Astrocyte of the spinal cord (primary cell): ENCODE results near the gene OR7G3.

ENCODE experiments used
- DNase-seq: peaks from one replicate; pipeline ENCODE4 v3.0.0; 2011; ENCODE audit warnings: low read depth, low spot score
- H3K4me3 ChIP-seq: 2 replicates; pipeline ENCODE4 v1.5.1; 2011; ENCODE audit warnings: low read depth, mild to moderate bottlenecking, low read length, moderate library complexity
- in situ Hi-C: cut with HindIII; loops from 2 replicates; pipeline ENCODE4 v1.10.0; 2017; ENCODE audit warnings: low sequenced_read_pairs
- TF ChIP-seq, protein P1 (sequence below): IDR thresholded peaks from 2 replicates; pipeline ENCODE4 v1.5.1; 2012; ENCODE audit warnings: low read depth, mild to moderate bottlenecking, low read length, inconsistent platforms

The OR7G3 gene

DNA sequence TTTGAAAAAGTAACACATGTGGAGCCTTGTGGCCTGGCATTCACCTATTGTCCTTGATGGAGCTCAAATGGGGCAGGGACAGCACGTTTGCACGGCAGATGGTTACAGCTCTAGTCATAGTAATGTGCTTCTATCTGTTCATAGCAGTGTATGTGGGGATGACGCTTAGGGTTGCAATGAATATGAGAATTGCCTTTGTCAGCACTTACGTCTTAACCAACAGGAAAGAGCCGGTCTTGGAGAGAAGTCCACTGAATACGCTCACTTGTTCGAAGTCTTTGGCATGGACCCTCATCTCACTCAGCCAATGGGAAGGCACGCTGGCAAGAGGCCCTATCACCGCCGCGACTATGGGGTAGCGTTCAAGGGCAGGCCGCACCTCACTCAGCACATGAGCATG lies 33.1 kb upstream of the OR7G3 start:
- DNase-seq, result no peak
- in situ Hi-C loops, result no loop called here
- TF ChIP-seq, protein P1, sequence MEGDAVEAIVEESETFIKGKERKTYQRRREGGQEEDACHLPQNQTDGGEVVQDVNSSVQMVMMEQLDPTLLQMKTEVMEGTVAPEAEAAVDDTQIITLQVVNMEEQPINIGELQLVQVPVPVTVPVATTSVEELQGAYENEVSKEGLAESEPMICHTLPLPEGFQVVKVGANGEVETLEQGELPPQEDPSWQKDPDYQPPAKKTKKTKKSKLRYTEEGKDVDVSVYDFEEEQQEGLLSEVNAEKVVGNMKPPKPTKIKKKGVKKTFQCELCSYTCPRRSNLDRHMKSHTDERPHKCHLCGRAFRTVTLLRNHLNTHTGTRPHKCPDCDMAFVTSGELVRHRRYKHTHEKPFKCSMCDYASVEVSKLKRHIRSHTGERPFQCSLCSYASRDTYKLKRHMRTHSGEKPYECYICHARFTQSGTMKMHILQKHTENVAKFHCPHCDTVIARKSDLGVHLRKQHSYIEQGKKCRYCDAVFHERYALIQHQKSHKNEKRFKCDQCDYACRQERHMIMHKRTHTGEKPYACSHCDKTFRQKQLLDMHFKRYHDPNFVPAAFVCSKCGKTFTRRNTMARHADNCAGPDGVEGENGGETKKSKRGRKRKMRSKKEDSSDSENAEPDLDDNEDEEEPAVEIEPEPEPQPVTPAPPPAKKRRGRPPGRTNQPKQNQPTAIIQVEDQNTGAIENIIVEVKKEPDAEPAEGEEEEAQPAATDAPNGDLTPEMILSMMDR, result no peak
- no peak overlapping the region for H3K4me3 ChIP-seq

DNA sequence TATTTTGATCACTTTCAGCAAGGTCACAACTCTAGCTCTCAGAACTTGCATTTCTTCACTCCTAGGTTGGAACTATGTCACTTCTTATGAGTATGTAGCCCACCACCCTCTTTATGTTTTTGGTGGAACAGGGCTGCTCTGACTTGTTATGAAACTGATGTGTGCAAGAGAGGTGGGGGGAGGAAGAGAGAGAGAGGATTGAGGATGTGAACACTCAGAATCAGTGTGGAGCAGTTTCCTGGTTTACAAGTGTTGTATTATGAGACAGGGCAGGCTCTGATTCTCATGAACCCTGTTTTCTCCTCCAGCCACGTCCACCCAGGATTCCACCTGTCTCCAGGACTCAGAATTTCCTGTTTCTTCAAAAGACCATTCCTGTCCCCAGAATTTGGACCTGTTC lies 29.6 kb upstream of the OR7G3 start:
- no peak overlapping the region for H3K4me3 ChIP-seq
- TF ChIP-seq, protein P1, result no peak
- no peak for DNase-seq
- in situ Hi-C loops, result no loop called here

DNA sequence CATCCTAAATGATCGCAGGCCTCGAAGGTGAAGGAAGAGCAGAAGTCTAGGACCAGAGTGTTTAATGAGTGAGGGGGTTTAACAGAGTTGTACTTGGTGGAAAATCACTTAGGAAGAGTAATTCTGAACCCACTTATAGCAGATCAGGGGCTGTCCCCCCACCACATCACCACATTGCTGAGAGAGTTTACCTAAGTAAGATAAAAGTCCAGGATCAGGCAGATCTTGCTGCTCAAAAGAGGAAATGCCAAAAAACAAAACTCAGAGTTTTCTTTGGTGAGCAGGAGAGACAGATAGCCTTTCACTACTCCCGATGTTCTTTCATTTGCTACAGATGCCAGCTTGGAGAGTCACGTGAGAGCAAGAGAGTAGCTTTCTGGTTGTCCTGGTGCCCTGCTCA lies 28.8 kb upstream of the OR7G3 start:
- TF ChIP-seq, protein P1, result no peak
- DNase-seq, result no peak
- H3K4me3 ChIP-seq, result no peak overlapping the region
- in situ Hi-C loops, result no loop called here

DNA sequence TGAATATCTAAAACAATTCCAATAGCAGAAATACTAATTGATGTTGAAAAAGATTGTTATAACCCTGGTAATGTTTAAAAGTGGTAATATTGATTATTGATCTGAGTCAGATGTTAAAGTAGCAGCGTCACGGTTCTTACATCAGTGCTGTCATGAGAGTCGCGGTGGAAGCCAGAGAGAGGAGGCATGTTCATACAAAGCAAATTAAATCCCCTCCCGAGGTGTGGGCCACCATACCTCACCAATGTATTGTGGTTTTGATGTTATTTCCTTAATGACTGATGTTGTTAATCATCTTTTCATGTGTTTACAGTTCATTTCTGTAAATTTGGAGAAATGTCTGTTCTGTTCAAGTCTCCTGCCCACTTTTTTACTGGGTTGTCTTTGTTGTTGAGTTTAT lies 24.6 kb upstream of the OR7G3 start:
- TF ChIP-seq, protein P1, result no peak
- in situ Hi-C loops, result no loop called here
- DNase-seq, result no peak

DNA sequence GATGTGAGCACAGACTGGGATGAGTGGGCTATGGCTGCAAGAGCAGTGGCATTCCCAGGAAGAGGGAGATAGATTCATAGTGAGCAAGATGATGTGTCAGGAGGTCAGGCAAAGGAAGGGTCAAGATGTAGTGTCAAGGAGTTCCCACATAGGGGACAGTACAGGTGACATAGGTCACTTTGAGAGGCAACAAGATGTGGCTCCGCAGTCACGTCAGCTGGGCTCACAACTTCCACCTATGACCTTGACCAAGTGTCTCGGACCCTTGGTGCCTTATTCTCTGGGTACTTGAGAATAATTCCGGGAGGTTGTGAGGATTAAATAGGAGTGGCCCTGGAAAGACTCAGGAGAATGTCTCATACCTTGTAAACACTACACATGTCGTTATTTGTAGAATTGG lies 23.9 kb upstream of the OR7G3 start:
- TF ChIP-seq, protein P1, result no peak
- in situ Hi-C loops, result no loop called here
- H3K4me3 ChIP-seq, result no peak overlapping the region
- DNase-seq, result no peak

More for the DNA sequence above, 24.6 kb upstream of the OR7G3 start:
- H3K4me3 ChIP-seq, result no peak overlapping the region

DNA sequence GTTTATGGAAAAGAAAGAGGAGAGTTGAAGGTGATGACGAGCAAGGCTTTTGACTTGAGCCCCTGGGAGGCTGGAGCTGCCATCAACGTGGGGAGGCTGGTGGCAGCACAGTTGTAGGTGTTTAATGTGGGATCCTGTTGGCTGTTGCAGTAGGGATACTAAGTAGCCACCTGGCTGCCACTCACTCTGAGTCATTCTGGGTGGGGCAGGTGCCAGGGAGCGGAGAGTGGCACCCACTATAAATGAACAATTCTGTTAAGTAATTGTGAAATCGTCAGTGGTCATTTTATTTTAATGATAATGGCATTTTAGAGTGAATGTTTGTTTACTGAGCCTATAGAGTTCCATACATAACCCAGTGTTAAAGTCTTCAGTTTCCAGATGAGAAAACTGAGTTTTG lies 23.2 kb upstream of the OR7G3 start:
- in situ Hi-C loops, result no loop called here
- TF ChIP-seq, protein P1, result no peak
- no peak overlapping the region for H3K4me3 ChIP-seq
- no peak for DNase-seq

DNA sequence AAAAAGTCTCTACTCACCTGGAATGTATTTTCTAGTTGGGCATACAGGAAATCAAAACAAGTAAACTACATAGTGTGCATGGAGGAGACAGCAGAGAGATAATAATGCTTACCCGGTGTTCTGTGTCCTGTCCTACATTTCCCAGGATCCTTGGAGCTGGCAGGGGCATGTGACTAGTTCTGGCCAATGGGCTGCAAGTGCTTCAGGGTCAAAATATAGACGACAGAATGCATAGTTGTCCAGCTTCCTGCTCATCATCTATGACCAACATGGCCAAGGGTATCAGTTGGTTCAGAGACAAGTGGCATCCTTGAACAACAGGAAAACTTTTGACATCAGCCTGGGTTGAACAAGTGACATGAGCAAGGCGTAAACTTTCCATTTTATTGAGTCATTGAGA lies 21.9 kb upstream of the OR7G3 start:
- DNase-seq, result no peak
- TF ChIP-seq, protein P1, result no peak
- no peak overlapping the region for H3K4me3 ChIP-seq
- in situ Hi-C loops, result no loop called here
